ENCODE data around the gene C9orf153.

The C9orf153 gene

GRCh38 chr9:86219606-86220005 is 39.9 kb downstream of the C9orf153 start:
- DNase-seq (ENCODE audit: low spot score) = no peak
- no peak for TF ChIP-seq CTCF (IDR thresholded peaks at IDR 0.05; ENCODE audit: extremely low read depth, missing control alignments)

- no peak for DNase-seq (ENCODE audit: low spot score)
- no peak for TF ChIP-seq CTCF (IDR thresholded peaks at IDR 0.05; ENCODE audit: extremely low read depth, missing control alignments)
Measured at GRCh38 chr9:86217076-86217755, 42.2 kb downstream of the C9orf153 start.

- no peak for DNase-seq (ENCODE audit: low spot score)
- no peak for TF ChIP-seq CTCF (IDR thresholded peaks at IDR 0.05; ENCODE audit: extremely low read depth, missing control alignments)
Measured at GRCh38 chr9:86207193-86207592, 52.3 kb downstream of the C9orf153 start.

GRCh38 chr9:86202338-86202882 is 57.0 kb downstream of the C9orf153 start:
- TF ChIP-seq CTCF (IDR thresholded peaks at IDR 0.05; ENCODE audit: extremely low read depth, missing control alignments) = peak; percentile 34

GRCh38 chr9:86201474-86202337 is 57.8 kb downstream of the C9orf153 start:
- DNase-seq (ENCODE audit: low spot score) = no peak
- no peak for TF ChIP-seq CTCF (IDR thresholded peaks at IDR 0.05; ENCODE audit: extremely low read depth, missing control alignments)

More at GRCh38 chr9:86202338-86202882, 57.0 kb downstream of the C9orf153 start:
- DNase-seq (ENCODE audit: low spot score) = peak; percentile 68

- DNase-seq (ENCODE audit: low spot score) = peak; percentile 23
- no peak for TF ChIP-seq CTCF (IDR thresholded peaks at IDR 0.05; ENCODE audit: extremely low read depth, missing control alignments)
Measured at GRCh38 chr9:86200599-86201162, 58.8 kb downstream of the C9orf153 start.
